T-helper 2 cell (primary cell): ENCODE data around the gene DEFB124.

ENCODE experiments used
- DNase-seq, 5 experiments: peaks; one replicate each; pipeline versions ENCODE4 v3.0.0 to v3.0.0-alpha.2; 2012 to 2022

Gene DEFB124

GRCh38 chr20:31418307-31418706 lies 56.6 kb downstream of the DEFB124 start:
- no peak for DNase-seq

GRCh38 chr20:31415653-31416052 lies 59.3 kb downstream of the DEFB124 start:
- no peak for DNase-seq
